GM18519 (cell line): Measurements from ENCODE around the gene ANKLE2.
"Not testable (repeated sequence)": the region's sequence is repeated elsewhere in the genome, so short reads cannot be mapped to it uniquely, and the experiment has no call there.

ENCODE experiments used
- ATAC-seq: cut with Tn5 transposase; IDR thresholded peaks from one replicate; pipeline ENCODE4 v1.9.1; 2021; ENCODE audit warnings: mild to moderate bottlenecking, moderate library complexity; ENCODE audit not compliant: unreplicated experiment, low FRiP score

The ANKLE2 gene

DNA sequence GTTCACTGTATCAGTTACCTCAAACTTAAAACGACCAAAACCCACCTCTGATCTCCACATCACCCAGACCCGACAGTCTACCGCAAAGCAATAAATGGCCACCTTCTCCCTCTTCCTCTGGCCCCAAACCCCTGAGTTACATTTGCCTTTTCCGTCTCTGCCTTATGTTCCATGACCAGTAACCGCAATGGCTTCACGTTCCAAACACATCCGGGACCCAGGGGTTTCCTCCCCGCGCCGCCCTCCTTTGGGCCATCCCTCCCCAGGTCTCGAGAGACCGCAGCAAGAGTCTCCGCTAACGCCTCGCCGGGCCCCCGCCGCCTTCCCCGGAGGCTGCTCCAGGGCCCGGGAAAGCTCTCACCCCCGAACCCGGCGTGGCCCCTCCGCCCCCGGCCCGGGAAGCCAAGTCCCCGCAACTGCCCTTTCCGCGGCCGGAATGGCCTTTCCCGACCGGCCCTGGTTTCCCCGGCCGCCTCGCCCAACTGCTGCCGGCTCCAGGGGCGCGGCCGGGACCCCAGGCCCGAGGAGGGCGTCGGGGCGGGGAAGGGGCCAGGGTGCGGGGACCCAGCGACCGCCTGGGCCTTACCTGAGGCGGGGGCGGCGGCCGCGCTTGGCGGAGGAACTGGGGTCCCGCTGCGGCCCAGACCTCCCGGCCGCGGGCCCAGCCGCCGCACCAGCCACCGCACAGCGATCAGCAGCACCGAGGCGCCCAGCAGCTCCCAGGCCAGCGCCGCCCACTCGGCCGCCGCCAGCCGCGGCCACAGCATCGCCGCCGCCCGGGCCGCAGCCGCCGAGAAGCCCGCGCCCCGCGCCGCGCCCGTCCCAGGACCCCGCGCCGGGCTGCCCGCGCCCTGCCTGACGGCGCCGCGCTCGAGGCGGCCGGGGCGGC is at the start of gene ANKLE2:
Gene ANKLE2 (minus strand): TSS at position 801 of the 889 bp plus-strand sequence. CDS start 34 bp downstream, at position 767.
- ATAC-seq, result peak; percentile 11

- ATAC-seq, result not testable (repeated sequence)
These were observed 47.8 kb upstream of the ANKLE2 start for GRCh38 chr12:132809391-132809790.

DNA sequence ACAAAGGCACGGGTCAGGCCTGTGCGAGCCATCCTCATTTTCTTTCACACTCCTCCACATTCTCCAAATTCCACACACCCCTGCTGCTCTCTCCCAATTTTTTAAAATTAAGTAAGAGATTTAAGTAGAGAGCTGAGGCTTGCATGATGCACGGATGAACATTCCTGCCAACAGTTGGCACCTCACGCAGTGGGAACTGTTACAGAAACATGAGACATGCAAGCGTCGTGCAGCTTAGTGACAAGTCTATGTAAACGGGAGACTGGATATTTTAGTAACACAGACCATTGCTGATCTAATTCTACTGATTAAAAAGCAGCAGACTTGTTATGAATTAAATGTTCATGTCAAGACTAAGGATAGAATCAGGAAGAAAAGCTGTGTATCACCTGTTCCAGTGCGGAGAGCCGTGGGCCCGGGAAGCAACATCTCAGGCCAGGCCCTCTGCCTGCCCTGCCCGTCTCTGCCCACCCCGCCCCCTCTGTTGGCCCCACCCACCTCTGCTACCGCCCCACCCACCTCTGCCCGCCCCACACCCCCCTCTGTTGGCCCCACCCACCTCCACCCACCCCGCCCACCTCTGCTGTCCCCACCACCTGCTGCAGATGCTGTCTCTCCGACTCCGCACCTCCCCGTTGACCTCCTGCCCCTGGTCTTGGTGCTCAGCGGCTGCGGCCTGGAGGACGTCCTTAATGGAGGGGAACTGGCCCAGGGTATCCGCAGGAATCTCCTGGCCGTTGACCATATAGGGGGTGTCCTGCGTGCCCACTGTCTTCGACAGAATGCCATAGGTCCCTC is 45.9 kb upstream of the ANKLE2 start:
- no peak for ATAC-seq

DNA sequence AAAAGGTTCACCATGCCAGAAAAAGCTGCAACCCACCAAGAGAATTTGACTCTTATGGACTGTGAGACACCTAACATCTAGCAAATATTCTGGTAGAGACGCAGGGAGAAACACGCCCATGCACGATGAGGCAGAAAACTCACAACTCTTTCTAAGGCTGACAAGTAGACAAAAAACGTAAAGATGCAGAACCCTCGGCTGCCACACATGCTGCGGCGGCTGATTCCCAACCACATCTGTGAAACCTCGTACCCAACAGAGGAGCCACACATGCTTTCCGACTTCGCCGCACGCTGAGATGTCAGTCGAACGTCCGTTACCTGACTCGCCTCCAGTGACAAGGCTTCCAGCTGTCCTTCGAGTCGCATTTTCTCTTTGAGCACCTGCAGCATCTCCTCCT is 45.2 kb upstream of the ANKLE2 start:
- ATAC-seq, result no peak

- ATAC-seq, result no peak
These were observed 42.8 kb upstream of the ANKLE2 start for GRCh38 chr12:132804426-132804861.

DNA sequence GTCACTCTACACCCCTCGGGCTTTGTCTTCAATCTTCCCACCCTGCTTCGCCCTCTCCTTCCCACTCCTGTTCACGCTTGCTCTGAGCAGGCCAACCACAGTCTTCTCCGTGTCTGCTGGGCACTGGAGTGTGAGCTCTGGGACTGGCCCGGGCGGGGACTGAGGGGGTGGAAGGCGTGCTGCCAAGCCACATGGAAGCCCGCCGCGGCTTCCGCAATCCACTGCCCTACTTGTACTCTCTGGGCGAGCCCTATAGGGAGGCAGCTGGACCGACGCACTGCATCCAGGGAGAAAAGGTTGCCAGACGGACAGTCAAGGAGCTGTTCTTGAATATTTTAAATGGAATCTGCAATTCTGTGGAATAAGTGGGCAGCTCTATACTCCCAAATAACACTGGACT is 42.3 kb upstream of the ANKLE2 start:
- ATAC-seq, result no peak

DNA sequence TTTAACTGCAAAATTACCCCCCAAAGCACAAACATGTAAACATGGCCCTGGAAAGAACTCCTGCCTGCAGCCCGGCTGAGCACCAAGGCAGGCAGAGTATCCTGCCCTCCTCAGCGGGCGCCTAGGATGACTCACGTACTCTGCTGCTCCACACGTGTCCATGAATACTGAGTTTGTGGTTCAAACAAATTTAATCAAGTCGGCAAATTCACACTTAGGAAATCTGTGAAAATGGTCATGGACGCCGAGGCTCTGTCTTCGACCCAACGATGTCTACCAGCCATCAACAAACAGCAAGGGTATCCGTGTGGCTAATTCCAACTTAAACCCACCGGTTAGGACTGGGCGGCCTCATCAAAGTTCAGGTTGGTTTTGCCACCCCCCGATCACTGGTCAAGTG is 41.5 kb upstream of the ANKLE2 start:
- no peak for ATAC-seq

GRCh38 chr12:132801741-132802140 is 40.1 kb upstream of the ANKLE2 start:
- ATAC-seq, result no peak

DNA sequence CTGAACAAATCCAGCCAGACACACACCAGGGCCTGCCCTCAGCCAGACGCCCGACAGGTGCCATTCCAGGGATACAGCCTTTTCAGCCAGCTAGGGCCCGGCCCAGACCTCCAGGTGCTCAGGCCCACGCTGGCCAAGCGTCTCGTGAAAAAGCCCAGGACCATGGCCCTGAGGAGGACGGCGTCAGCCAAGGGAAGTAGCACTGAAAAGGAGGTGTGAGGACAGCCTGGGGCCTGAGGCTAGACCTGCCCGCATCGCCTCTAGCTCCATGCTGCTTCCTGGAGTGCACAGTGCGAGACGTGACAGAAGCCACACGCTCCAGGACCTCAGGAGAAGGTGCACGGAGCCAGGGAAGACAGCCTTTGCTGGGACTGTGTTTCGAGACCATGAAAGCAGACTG is 37.2 kb upstream of the ANKLE2 start:
- ATAC-seq, result no peak

- ATAC-seq, result no peak
These were observed 36.4 kb upstream of the ANKLE2 start for GRCh38 chr12:132797820-132798570.

DNA sequence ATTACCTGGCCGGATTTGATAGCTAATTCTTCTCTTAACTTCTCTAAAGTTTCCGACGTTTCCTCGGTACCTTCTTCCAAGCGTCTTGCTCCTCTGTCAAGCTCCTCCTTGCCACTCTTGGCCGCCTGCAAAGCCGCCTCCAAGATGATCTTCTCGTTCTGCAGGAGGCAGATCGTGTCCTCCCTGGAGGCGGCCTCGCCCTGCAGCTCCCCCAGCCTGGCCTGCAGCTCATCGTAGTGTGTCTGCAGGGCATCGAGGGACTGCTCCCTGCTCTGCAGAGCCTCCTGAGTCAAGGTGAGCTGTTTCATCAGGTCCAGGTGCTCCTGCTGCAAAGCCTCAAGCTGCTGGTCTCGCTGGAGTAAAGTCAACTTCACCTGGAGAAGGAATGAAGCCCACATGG is 34.2 kb upstream of the ANKLE2 start:
- no peak for ATAC-seq

GRCh38 chr12:132791940-132792339 is 30.3 kb upstream of the ANKLE2 start:
- not testable (repeated sequence) for ATAC-seq

GRCh38 chr12:132789099-132789471 is 27.5 kb upstream of the ANKLE2 start:
- ATAC-seq, result no peak

GRCh38 chr12:132788375-132789098 is 26.9 kb upstream of the ANKLE2 start:
- ATAC-seq, result no peak

- no peak for ATAC-seq
These were observed 26.2 kb upstream of the ANKLE2 start for GRCh38 chr12:132787877-132788276.

DNA sequence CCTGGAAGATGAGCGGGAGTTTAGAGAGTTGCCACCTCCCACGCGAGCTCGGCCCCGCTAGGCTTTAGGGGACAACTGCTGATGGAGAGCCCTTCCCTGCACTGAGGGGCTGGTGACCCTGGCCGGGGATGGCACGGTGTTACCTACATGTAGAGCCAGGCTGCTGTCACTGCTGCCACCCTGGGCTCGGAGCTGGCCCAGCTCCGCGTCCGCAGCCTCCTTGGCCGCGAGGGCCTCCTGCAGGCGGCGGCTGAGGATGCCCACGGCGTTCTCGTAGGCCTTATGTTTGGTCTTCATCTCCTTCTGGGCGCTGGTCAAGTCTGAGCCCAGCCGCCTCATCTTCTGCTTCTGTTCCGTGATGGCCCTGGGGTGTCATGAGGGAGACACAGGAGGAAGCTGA is 24.6 kb upstream of the ANKLE2 start:
- no peak for ATAC-seq

DNA sequence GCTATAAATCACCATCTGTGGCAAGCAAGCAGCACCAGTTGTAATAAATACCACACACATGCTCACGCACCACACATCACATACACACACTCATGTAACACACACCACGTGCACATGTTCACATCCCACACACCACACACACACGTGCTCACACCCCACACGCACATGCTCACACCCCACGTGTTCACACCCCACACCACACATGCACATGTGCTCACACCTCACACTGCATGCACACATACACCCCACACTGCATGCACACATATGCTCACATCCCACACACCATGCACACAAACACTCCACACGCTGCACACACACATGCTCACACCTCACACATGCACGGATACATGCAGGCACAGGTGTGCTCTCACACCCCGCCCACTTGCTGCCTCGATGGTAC is 22.9 kb upstream of the ANKLE2 start:
- ATAC-seq, result no peak

GRCh38 chr12:132783917-132784531 is 22.4 kb upstream of the ANKLE2 start:
- ATAC-seq, result no peak

- ATAC-seq, result no peak
These were observed 20.3 kb upstream of the ANKLE2 start for GRCh38 chr12:132781938-132782337.
